Panc1 (cell line): Measurements from ENCODE around the gene KLC4. TPM values are rescaled to one million over a fixed set of nuclear protein-coding genes. Genes with fewer than 3 reads are reported as not detected.

ENCODE experiments used
- ATAC-seq: fragments of 200-7000 bp; cut with Tn5 transposase; 2 replicates; pipeline ENCODE4 v1.9.1; 2020; ENCODE audit warnings: mild to moderate bottlenecking, moderate library complexity
- BruUV-seq: library from RNA; stranded (reverse); fragments of 400-500 nt; replicated peaks from 2 replicates; lab custom pipeline; 2021; lab: Mats Ljungman, UMichigan
- CTCF ChIA-PET: fragments of 300-600 bp; sonication (Branson Sonifier 250); formaldehyde crosslinking; loops from one replicate; lab custom pipeline; 2022; ENCODE audit warnings: antibody characterized with exemption; lab: Charles Lee
- POLR2A ChIA-PET: fragments of 300-600 bp; sonication (Branson Sonifier 250); formaldehyde crosslinking; loops from one replicate; lab custom pipeline; 2022; ENCODE audit warnings: antibody characterized with exemption; lab: Charles Lee
- DNase-seq: peaks from one replicate; pipeline ENCODE4 v3.0.0-alpha.2; 2010; ENCODE audit warnings: low read depth, low spot score
- H3K27ac ChIP-seq: 2 replicates; pipeline ENCODE4 v1.5.1; 2011; ENCODE audit warnings: mild to moderate bottlenecking, low read length, inconsistent platforms
- H3K27me3 ChIP-seq: fragments of 200-500 bp; sonication (Bioruptor generic); 2 replicates; pipeline ENCODE4 v1.6.0; 2014; ENCODE audit warnings: low read length, inconsistent platforms; ENCODE audit not compliant: control insufficient read depth, insufficient read depth
- H3K36me3 ChIP-seq: fragments of 200-500 bp; sonication (Bioruptor generic); 2 replicates; pipeline ENCODE4 v1.5.1; 2014; ENCODE audit warnings: inconsistent platforms, mild to moderate bottlenecking, low read length, moderate library complexity; ENCODE audit not compliant: control insufficient read depth, insufficient read depth
- H3K4me1 ChIP-seq: 2 replicates; pipeline ENCODE4 v1.5.1; 2011; ENCODE audit warnings: inconsistent platforms, mild to moderate bottlenecking, low read length, moderate library complexity; ENCODE audit not compliant: control insufficient read depth, insufficient read depth
- H3K4me3 ChIP-seq, 2 experiments: 2 replicates each; pipeline ENCODE4 v1.5.1; 2011 to 2012; ENCODE audit warnings: low read depth in 2 of 2, low read length in 2 of 2, mild to moderate bottlenecking in 2 of 2, inconsistent platforms in 1 of 2, moderate library complexity in 1 of 2
- H3K9me3 ChIP-seq: fragments of 200-500 bp; sonication (Bioruptor generic); 2 replicates; pipeline ENCODE4 v1.5.1; 2014; ENCODE audit warnings: low read depth, mild to moderate bottlenecking, inconsistent platforms, low read length, moderate library complexity; ENCODE audit not compliant: control insufficient read depth, insufficient read depth
- POLR2AphosphoS5 ChIP-seq: IDR thresholded peaks from 2 replicates; pipeline ENCODE4 v1.6.1; 2012; ENCODE audit warnings: mild to moderate bottlenecking, low read depth, low read length, moderate library complexity
- SIN3A ChIP-seq: IDR thresholded peaks from 2 replicates; pipeline ENCODE4 v1.6.1; 2012; ENCODE audit warnings: low read depth, mild to moderate bottlenecking, low read length, moderate library complexity, borderline replicate concordance; ENCODE audit not compliant: insufficient read depth
- TCF7L2 ChIP-seq: IDR thresholded peaks from 2 replicates; pipeline ENCODE4 v1.6.1; 2011; ENCODE audit warnings: mild to moderate bottlenecking, low read depth, low read length, inconsistent platforms
- in situ Hi-C: cut with HindIII; loops from 2 replicates; pipeline ENCODE4 v1.10.0; 2016; ENCODE audit warnings: low sequenced_read_pairs, low pct_unique_long_range_greater_than_20kb
- intact Hi-C: fragments of 100-400 bp; cut with micrococcal nuclease; formaldehyde crosslinking; loops from one replicate; pipeline ENCODE4 v1.10.0; 2022; ENCODE audit not compliant: unreplicated experiment
- total RNA-seq: library from RNA; stranded (reverse); gene quantifications from one replicate; pipeline ENCODE4 v1.2.1, GENCODE V29; 2021; ENCODE audit not compliant: unreplicated experiment
- TF ChIP-seq, protein P1 (sequence below), 2 experiments: IDR thresholded peaks; 2 replicates each; pipeline ENCODE4 v1.6.1; 2011 to 2012; ENCODE audit warnings: low read depth in 2 of 2, control low read depth in 1 of 2, low read length in 1 of 2, mild to moderate bottlenecking in 1 of 2, moderate library complexity in 1 of 2; ENCODE audit not compliant: insufficient read depth in 1 of 2
- TF ChIP-seq, protein P2 (sequence below): fragments of 450-650 bp; IDR thresholded peaks from 2 replicates; pipeline ENCODE4 v1.5.1; 2017; ENCODE audit warnings: mild to moderate bottlenecking

The KLC4 gene
- total RNA-seq, 1 experiment from 2014 or later, result 22.6 TPM

DNA sequence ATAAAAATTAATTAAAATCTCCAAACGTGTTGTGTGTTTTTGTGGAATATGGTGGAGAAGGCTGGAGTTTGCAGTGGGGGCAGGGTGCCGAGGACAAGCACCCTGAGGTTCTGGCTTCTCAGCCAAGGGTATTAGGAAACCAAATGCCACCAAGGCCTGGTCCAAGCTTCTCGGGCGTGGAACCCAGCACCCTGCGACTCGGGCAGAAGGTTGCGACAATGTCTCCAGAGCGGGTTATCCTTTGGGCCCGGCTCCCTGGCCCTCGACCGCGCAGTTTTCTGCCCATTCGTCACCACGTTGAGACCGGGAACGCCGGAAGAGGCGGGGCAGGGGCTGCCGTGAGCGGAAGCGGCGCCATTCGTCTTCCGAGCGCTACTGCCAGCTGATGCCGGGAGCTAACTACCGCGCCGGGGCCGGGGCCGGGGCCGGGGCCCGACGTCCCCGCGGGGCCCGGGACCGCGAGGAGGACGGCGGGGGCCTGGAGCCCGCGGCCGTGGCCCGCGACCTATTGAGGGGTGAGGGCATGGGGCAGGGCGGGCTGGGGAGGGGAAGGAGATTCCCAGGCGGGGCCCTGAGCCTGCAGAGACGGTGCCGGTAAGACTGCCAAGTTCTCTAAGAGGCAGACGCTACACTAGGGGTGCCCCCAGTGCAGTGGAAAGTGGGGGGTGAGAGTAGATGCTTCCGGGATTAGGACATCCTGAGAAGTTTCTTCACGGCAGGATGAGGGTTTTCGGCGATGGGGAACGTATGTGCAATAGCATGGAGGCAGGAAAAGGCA lies 38.0 kb upstream of the KLC4 start, which contains the start of gene RRP36:
TSS of gene RRP36 (plus strand) at position 354 of the 778 bp plus-strand sequence. CDS start at position 386, 32 bp downstream.
- ChIA-PET POLR2A (interaction anchor here (0.6 to 1.2 kb wide), 4 partner anchors 17 to 706 kb away, joined by 3 to 5 read pairs (median 3); no protein-coding TSS in a partner anchor), CTCF (interaction anchor here (1.1 kb wide), 1 partner anchor 120 kb away, joined by 3 read pairs; no protein-coding TSS in a partner anchor)
- Histone ChIP-seq H3K4me1 (peaks cover 14% of the 10 kb centered on the region), H3K36me3 (peaks cover 5% of the 10 kb centered on the region; the same call in 1 of the 2 replicates), H3K9me3 (no peaks in the 10 kb centered on the region), H3K4me3 (peak within 1 kb of the TSS; percentile 63 to 99), H3K27me3 (no peaks in the 10 kb centered on the region), H3K27ac (peak within 1 kb of the TSS; percentile 89)
- no peak for DNase-seq
- TF ChIP-seq, protein P1, sequence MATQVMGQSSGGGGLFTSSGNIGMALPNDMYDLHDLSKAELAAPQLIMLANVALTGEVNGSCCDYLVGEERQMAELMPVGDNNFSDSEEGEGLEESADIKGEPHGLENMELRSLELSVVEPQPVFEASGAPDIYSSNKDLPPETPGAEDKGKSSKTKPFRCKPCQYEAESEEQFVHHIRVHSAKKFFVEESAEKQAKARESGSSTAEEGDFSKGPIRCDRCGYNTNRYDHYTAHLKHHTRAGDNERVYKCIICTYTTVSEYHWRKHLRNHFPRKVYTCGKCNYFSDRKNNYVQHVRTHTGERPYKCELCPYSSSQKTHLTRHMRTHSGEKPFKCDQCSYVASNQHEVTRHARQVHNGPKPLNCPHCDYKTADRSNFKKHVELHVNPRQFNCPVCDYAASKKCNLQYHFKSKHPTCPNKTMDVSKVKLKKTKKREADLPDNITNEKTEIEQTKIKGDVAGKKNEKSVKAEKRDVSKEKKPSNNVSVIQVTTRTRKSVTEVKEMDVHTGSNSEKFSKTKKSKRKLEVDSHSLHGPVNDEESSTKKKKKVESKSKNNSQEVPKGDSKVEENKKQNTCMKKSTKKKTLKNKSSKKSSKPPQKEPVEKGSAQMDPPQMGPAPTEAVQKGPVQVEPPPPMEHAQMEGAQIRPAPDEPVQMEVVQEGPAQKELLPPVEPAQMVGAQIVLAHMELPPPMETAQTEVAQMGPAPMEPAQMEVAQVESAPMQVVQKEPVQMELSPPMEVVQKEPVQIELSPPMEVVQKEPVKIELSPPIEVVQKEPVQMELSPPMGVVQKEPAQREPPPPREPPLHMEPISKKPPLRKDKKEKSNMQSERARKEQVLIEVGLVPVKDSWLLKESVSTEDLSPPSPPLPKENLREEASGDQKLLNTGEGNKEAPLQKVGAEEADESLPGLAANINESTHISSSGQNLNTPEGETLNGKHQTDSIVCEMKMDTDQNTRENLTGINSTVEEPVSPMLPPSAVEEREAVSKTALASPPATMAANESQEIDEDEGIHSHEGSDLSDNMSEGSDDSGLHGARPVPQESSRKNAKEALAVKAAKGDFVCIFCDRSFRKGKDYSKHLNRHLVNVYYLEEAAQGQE (IDR thresholded peaks at IDR 0.05; ENCODE audit: insufficient read depth in 1 of 2, low read depth in 2 of 2, low read length in 1 of 2), result no peak
- TF ChIP-seq, protein P2, sequence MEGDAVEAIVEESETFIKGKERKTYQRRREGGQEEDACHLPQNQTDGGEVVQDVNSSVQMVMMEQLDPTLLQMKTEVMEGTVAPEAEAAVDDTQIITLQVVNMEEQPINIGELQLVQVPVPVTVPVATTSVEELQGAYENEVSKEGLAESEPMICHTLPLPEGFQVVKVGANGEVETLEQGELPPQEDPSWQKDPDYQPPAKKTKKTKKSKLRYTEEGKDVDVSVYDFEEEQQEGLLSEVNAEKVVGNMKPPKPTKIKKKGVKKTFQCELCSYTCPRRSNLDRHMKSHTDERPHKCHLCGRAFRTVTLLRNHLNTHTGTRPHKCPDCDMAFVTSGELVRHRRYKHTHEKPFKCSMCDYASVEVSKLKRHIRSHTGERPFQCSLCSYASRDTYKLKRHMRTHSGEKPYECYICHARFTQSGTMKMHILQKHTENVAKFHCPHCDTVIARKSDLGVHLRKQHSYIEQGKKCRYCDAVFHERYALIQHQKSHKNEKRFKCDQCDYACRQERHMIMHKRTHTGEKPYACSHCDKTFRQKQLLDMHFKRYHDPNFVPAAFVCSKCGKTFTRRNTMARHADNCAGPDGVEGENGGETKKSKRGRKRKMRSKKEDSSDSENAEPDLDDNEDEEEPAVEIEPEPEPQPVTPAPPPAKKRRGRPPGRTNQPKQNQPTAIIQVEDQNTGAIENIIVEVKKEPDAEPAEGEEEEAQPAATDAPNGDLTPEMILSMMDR, result no peak
- peak; percentile 78 for TF ChIP-seq POLR2AphosphoS5
- no peak for TF ChIP-seq TCF7L2
- TF ChIP-seq SIN3A, result peak; percentile 66; the same call in 1 of the 2 replicates
- intact Hi-C loops, result no loop called here
- in situ Hi-C loops, result no loop called here
- peak; percentile 96 for ATAC-seq
- BruUV-seq, result no TSS peak

DNA sequence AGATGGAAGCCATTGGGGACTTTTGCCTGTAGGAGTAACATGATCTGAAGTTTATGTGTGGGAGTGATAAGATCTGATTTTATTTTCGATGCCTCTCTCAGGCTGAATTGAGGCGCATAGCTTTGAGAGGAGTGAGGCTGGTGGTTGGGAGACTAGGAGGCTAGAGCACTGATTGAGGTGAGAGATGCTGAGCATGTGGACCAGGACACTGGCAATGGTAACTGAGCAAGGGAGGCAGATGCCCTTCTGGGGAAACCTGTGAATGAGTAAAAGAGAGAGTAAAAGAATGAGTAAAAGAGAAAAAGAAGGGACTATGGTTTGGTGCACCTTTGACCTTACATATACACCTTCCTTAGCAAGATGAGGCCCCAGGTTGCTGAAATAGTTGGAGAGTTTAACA lies 35.0 kb upstream of the KLC4 start:
- no peak for TF ChIP-seq POLR2AphosphoS5
- TF ChIP-seq, protein P1 (IDR thresholded peaks at IDR 0.05; ENCODE audit: insufficient read depth in 1 of 2, low read depth in 2 of 2, low read length in 1 of 2), result no peak
- ChIA-PET POLR2A (no interaction called here), CTCF (no interaction called here)
- in situ Hi-C loops, result no loop called here
- Histone ChIP-seq H3K27me3 (no peaks in the 10 kb centered on the region), H3K9me3 (no peaks in the 10 kb centered on the region), H3K4me1 (peaks cover 14% of the 10 kb centered on the region), H3K27ac (no peak overlapping the region), H3K36me3 (peaks cover 7% of the 10 kb centered on the region; the same call in 1 of the 2 replicates), H3K4me3 (no peak overlapping the region)
- ATAC-seq (no peak), DNase-seq (no peak)
- BruUV-seq, result TSS peak; percentile 48
- intact Hi-C loops, result no loop called here
